Colonic mucosa (tissue), 4 donors: Measurements from ENCODE around the gene ZNF385C. TPM values are rescaled to one million over a fixed set of nuclear protein-coding genes. Genes with fewer than 3 reads are reported as not detected.

Experiments
- DNase-seq: peaks from one replicate; pipeline ENCODE4 v3.0.0-alpha.2; 2020
- H3K27ac ChIP-seq: fragments of 200-600 bp; one replicate; pipeline ENCODE4 v1.8.0; 2021
- H3K27me3 ChIP-seq: fragments of 200-600 bp; one replicate; pipeline ENCODE4 v1.8.0; 2021
- H3K36me3 ChIP-seq: fragments of 200-600 bp; one replicate; pipeline ENCODE4 v1.8.0; 2021
- H3K4me1 ChIP-seq: fragments of 200-600 bp; one replicate; pipeline ENCODE4 v1.8.0; 2021; ENCODE audit warnings: mild to moderate bottlenecking
- H3K4me3 ChIP-seq: fragments of 200-600 bp; one replicate; pipeline ENCODE4 v1.8.0; 2021
- H3K9ac ChIP-seq, 2 donors: one replicate each; pipeline ENCODE4 v1.7.0; 2013; ENCODE audit warnings: control low read depth in 2 of 2, low read depth in 2 of 2, low read length in 2 of 2
- H3K9me3 ChIP-seq: fragments of 200-600 bp; one replicate; pipeline ENCODE4 v1.8.0; 2021
- CTCF ChIP-seq: fragments of 200-600 bp; IDR thresholded peaks from one replicate; pipeline ENCODE4 v1.8.0; 2022; ENCODE audit warnings: antibody characterized with exemption, mild to moderate bottlenecking
- intact Hi-C: fragments of 100-400 bp; cut with DNase I; formaldehyde crosslinking; loops from one replicate; pipeline ENCODE4 v1.14.1; 2022
- total RNA-seq, 2 donors: library from RNA; stranded (reverse); fragmentation: NEBNext Ultra II Directional in 1 of 2; extraction: Animal tissue kit (Norgen Biotek cat#: 25700) in 1 of 2; gene quantifications; one replicate each; pipeline ENCODE4 v1.2.1, GENCODE V29; 2021
- donor health status: healthy.
- donor health status: DM: no; HTN: no; CAD: no.
- donor health status: DM: no; HTN: no; CAD: no.

ZNF385C gene
- total RNA-seq, 2 donors from 2014 or later, result 0.20 to 0.32 TPM

DNA sequence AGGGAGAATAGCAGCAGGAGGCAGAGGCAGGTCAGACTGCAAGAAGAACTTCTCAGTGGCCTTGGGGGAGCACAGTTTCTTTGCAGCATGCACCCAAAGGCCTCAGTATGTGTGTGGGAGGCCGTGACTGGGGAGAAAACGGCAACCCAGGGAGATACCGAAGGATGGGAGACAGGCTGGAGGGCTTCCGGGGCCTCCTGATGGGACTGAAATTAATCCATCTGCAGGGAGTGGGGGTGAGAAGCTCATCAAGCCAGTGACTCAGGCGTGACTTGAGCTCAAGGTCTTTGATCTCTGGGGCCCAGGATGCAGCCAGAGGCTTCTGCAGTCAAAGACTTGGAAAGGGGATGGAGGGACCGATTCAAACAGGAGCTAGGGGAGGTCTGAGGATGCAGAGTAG is 42.8 kb downstream of the ZNF385C start:
- no peaks in the 10 kb centered on the region for H3K4me1 ChIP-seq
- intact Hi-C loops, result no loop called here
- no peak overlapping the region for H3K9ac ChIP-seq
- no peak for DNase-seq
- TF ChIP-seq CTCF, result no peak
- H3K9me3 ChIP-seq, result no peaks in the 10 kb centered on the region
- H3K27ac ChIP-seq, result no peak overlapping the region
- no peaks in the 10 kb centered on the region for H3K36me3 ChIP-seq
- no peaks in the 10 kb centered on the region for H3K27me3 ChIP-seq
- H3K4me3 ChIP-seq, result no peak overlapping the region

GRCh38 chr17:42055027-42055426 is 43.2 kb downstream of the ZNF385C start:
- Histone ChIP-seq H3K9me3 (no peaks in the 10 kb centered on the region), H3K9ac (no peak overlapping the region), H3K36me3 (no peaks in the 10 kb centered on the region), H3K4me1 (peaks cover 2% of the 10 kb centered on the region), H3K27me3 (no peaks in the 10 kb centered on the region), H3K4me3 (no peak overlapping the region), H3K27ac (no peak overlapping the region)
- intact Hi-C loops, result no loop called here
- DNase-seq, result no peak
- no peak for TF ChIP-seq CTCF

GRCh38 chr17:42053731-42054500 is 44.4 kb downstream of the ZNF385C start:
- Histone ChIP-seq H3K9ac (no peak overlapping the region), H3K27me3 (no peaks in the 10 kb centered on the region), H3K36me3 (no peaks in the 10 kb centered on the region), H3K27ac (no peak overlapping the region), H3K4me3 (no peak overlapping the region), H3K9me3 (no peaks in the 10 kb centered on the region), H3K4me1 (peaks cover 3% of the 10 kb centered on the region)
- TF ChIP-seq CTCF, result no peak
- intact Hi-C loops, result no loop called here
- DNase-seq, result no peak

DNA sequence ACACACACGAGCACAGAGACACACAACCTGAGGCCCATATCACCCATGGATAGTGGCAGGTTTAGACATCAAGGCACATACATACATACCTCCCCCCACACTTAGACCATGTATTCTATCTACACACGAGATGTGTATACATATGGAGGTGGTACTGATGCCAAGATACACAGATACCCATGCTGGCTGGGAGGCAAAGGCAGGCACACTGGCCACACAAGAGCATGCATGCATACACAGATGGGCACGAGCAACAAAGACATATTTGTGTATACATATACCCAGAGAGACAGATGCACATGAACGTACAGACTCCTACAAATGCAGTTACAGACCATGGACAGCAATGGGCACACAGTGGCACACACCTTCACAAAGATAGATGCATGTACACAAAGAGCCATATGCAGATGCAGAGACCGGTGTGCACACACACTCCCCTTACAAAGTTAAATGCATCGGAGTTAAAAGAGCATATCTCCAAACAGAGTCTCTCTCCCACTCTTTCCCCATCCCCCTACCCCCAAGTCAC is 45.9 kb downstream of the ZNF385C start:
- Histone ChIP-seq H3K27ac (no peak overlapping the region), H3K4me1 (peaks cover 3% of the 10 kb centered on the region), H3K9ac (no peak overlapping the region), H3K36me3 (no peaks in the 10 kb centered on the region), H3K27me3 (no peaks in the 10 kb centered on the region), H3K4me3 (no peak overlapping the region), H3K9me3 (no peaks in the 10 kb centered on the region)
- no peak for TF ChIP-seq CTCF
- DNase-seq, result no peak
- intact Hi-C loops, result no loop called here

DNA sequence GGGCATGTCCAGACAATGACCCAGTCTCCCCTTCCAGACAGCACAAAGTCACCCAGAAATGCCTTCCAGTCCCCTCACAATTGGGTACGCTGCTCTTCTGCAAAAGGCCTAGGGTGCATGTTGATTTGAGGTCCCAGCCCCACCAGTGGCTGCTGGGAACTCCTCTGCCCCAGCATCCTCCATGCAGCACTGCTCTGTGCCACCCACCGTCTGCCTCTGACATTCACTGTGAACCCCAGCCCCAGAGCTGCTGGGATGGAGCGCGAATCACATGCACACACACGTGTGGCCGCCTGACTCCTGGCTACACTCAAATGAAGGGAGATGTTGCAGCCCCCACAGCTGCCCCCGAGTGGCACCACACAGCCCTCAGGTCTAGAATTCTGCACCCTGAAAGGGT is 46.6 kb downstream of the ZNF385C start:
- no peaks in the 10 kb centered on the region for H3K36me3 ChIP-seq
- no peak overlapping the region for H3K9ac ChIP-seq
- H3K4me3 ChIP-seq, result no peak overlapping the region
- intact Hi-C loops, result no loop called here
- H3K27me3 ChIP-seq, result no peaks in the 10 kb centered on the region
- no peak for DNase-seq
- no peaks in the 10 kb centered on the region for H3K9me3 ChIP-seq
- H3K27ac ChIP-seq, result no peak overlapping the region
- no peak for TF ChIP-seq CTCF
- H3K4me1 ChIP-seq, result peaks cover 3% of the 10 kb centered on the region
